ENCODE data around the gene PAOX. TPM values are rescaled to one million over a fixed set of nuclear protein-coding genes. Genes with fewer than 3 reads are reported as not detected.

The PAOX gene
- total and polyA plus RNA-seq, 2 of the 13 experiments (the other 11 are each of a cell fraction or from before 2014, with no cell fraction given), result 0.49 to 0.77 TPM

GRCh38 chr10:133420579-133420978, 41.5 kb downstream of the PAOX start:
- no TSS peak for BruUV-seq (replicated peaks)
- in situ Hi-C loops (cut with HindIII; ENCODE audit: extremely low pct_ligation_motif_present, low pct_unique_long_range_greater_than_20kb), result loop anchor here (5.0 kb wide), 1 partner anchor 152 kb away; no protein-coding TSS in a partner anchor
- FAIRE-seq, result no peak
- ChIA-PET POLR2A (interaction anchor here (0.9 kb wide), 1 partner anchor 63 kb away, joined by 3 read pairs; the partner anchor contains the start of gene FUOM), CTCF (ENCODE audit: low intra/inter-chr PET ratio, low total read pairs) (no interaction called here)
- peaks cover 6 to 14% of the 10 kb centered on the region in 2 experiments; a peak in 2 of 5 replicates for H3K36me3 ChIP-seq (replicated peaks in 1 of 2; ENCODE audit: control insufficient read depth in 1 of 2, insufficient read depth in 2 of 2, low read length in 2 of 2)
- no peaks in the 10 kb centered on the region for H4K20me1 ChIP-seq (ENCODE audit: insufficient read depth, low read length)
- WGBS (ENCODE audit: low lambda C conversion rate), result 100% methylated on average over 5 of the region's 6 CpGs
- intact Hi-C loops (cut with micrococcal nuclease; ENCODE audit: unreplicated experiment), result no loop called here
- ATAC-seq, result no peak
- H3K27me3 ChIP-seq (ENCODE audit: control insufficient read depth in 1 of 2, insufficient read depth in 2 of 2, low read length in 2 of 2), result no peaks in the 10 kb centered on the region
- no peaks in the 10 kb centered on the region for H3K79me2 ChIP-seq (ENCODE audit: insufficient read depth, low read length)
- TF ChIP-seq, protein P1, sequence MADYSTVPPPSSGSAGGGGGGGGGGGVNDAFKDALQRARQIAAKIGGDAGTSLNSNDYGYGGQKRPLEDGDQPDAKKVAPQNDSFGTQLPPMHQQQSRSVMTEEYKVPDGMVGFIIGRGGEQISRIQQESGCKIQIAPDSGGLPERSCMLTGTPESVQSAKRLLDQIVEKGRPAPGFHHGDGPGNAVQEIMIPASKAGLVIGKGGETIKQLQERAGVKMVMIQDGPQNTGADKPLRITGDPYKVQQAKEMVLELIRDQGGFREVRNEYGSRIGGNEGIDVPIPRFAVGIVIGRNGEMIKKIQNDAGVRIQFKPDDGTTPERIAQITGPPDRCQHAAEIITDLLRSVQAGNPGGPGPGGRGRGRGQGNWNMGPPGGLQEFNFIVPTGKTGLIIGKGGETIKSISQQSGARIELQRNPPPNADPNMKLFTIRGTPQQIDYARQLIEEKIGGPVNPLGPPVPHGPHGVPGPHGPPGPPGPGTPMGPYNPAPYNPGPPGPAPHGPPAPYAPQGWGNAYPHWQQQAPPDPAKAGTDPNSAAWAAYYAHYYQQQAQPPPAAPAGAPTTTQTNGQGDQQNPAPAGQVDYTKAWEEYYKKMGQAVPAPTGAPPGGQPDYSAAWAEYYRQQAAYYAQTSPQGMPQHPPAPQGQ (CRISPR knock-in tag; IDR thresholded peaks at IDR 0.05; ENCODE audit: borderline replicate concordance), result no peak
- 0 out of 4 replicates have a peak, but pooled peaks of 1 of the 2 experiments have one; percentile 10 for TF ChIP-seq POLR2A (IDR thresholded peaks at IDR 0.05; ENCODE audit: insufficient read depth in 1 of 2, low read depth in 2 of 2, low read length in 2 of 2)
- TF ChIP-seq ZNF768 (CRISPR knock-in tag; IDR thresholded peaks at IDR 0.05), result peak; percentile 37; the same call in 1 of the 2 replicates
- no peak for DNase-seq (ENCODE audit: low spot score)
- no peak overlapping the region for H3K4me2 ChIP-seq (ENCODE audit: low read depth, low read length)
- no peak overlapping the region for H3K27ac ChIP-seq (ENCODE audit: extremely low read length, insufficient read depth, low read length)
- no peaks in the 10 kb centered on the region for H3K4me1 ChIP-seq (ENCODE audit: insufficient read depth, low read length)
- no peak overlapping the region for H3K9ac ChIP-seq (ENCODE audit: insufficient read depth, low read depth, low read length)
- no peak overlapping the region for H2AFZ ChIP-seq (ENCODE audit: low read length)
- no peak overlapping the region for H3K4me3 ChIP-seq (replicated peaks in 1 of 3; ENCODE audit: insufficient read depth in 1 of 3, low read depth in 2 of 3, low read length in 3 of 3)
- H3K9me3 ChIP-seq (ENCODE audit: low read length), result no peaks in the 10 kb centered on the region

GRCh38 chr10:133421336-133422222, 42.5 kb downstream of the PAOX start:
- no peaks in the 10 kb centered on the region for H4K20me1 ChIP-seq (ENCODE audit: insufficient read depth, low read length)
- H3K9me3 ChIP-seq (ENCODE audit: low read length), result no peaks in the 10 kb centered on the region
- no peaks in the 10 kb centered on the region for H3K27me3 ChIP-seq (ENCODE audit: control insufficient read depth in 1 of 2, insufficient read depth in 2 of 2, low read length in 2 of 2)
- CTCF ChIA-PET (ENCODE audit: low intra/inter-chr PET ratio, low total read pairs), result no interaction called here
- H3K4me3 ChIP-seq (replicated peaks in 1 of 3; ENCODE audit: insufficient read depth in 1 of 3, low read depth in 2 of 3, low read length in 3 of 3), result no peak overlapping the region
- H3K4me1 ChIP-seq (ENCODE audit: insufficient read depth, low read length), result no peaks in the 10 kb centered on the region
- H3K27ac ChIP-seq (ENCODE audit: extremely low read length, insufficient read depth, low read length), result no peak overlapping the region
- in situ Hi-C loops (cut with HindIII; ENCODE audit: extremely low pct_ligation_motif_present, low pct_unique_long_range_greater_than_20kb), result loop anchor here (5.0 kb wide), 1 partner anchor 151 kb away; no protein-coding TSS in a partner anchor
- no peaks in the 10 kb centered on the region for H3K79me2 ChIP-seq (ENCODE audit: insufficient read depth, low read length)
- ATAC-seq, result peak; percentile 12; the same call in 1 of the 3 replicates
- no peak for DNase-seq (ENCODE audit: low spot score)
- no TSS peak for BruUV-seq (replicated peaks)
- no peak for FAIRE-seq
- no peak overlapping the region for H3K4me2 ChIP-seq (ENCODE audit: low read depth, low read length)
- H3K36me3 ChIP-seq (replicated peaks in 1 of 2; ENCODE audit: control insufficient read depth in 1 of 2, insufficient read depth in 2 of 2, low read length in 2 of 2), result peaks cover 6 to 10% of the 10 kb centered on the region in 2 experiments; a peak in 2 of 5 replicates
- no peak overlapping the region for H3K9ac ChIP-seq (ENCODE audit: insufficient read depth, low read depth, low read length)
- WGBS (ENCODE audit: low lambda C conversion rate), result 100% methylated on average over 3 of the region's 17 CpGs
- POLR2A ChIA-PET, result interaction anchor here (0.5 kb wide), 1 partner anchor 107 kb away, joined by 3 read pairs; no protein-coding TSS in a partner anchor
- TF ChIP-seq AGO2 (optimal IDR thresholded peaks at IDR 0.05; ENCODE audit: low read depth, low read length) (peak; percentile 36), MTF1 (CRISPR knock-in tag; IDR thresholded peaks at IDR 0.05) (no peak), ZBTB42 (CRISPR knock-in tag; IDR thresholded peaks at IDR 0.05) (no peak)
- intact Hi-C loops (cut with micrococcal nuclease; ENCODE audit: unreplicated experiment), result no loop called here
- H2AFZ ChIP-seq (ENCODE audit: low read length), result no peak overlapping the region

Measured in HepG2 (cell line).